Neuronal stem cell (in vitro differentiated cells): ENCODE measurements around the gene ARHGAP18.

ENCODE experiments used
- DNase-seq: peaks from one replicate; pipeline ENCODE4 v3.0.0-alpha.2; 2013; ENCODE audit warnings: low spot score
- H2AFZ ChIP-seq: one replicate; pipeline ENCODE4 v1.6.1; 2013; ENCODE audit warnings: mild to moderate bottlenecking, low read length, inconsistent platforms
- H2AK5ac ChIP-seq: 2 replicates; pipeline ENCODE4 v1.6.1; 2013; ENCODE audit warnings: low read depth, mild to moderate bottlenecking, inconsistent platforms, low read length, moderate library complexity, mixed read lengths
- H2BK120ac ChIP-seq: 2 replicates; pipeline ENCODE4 v1.6.1; 2013; ENCODE audit warnings: low read depth, mild to moderate bottlenecking, inconsistent platforms, low read length, moderate library complexity, mixed read lengths
- H2BK12ac ChIP-seq: one replicate; pipeline ENCODE4 v1.6.1; 2013; ENCODE audit warnings: low read length, inconsistent platforms
- H2BK15ac ChIP-seq: 2 replicates; pipeline ENCODE4 v1.6.1; 2013; ENCODE audit warnings: mild to moderate bottlenecking, low read length, inconsistent platforms, mixed read lengths
- H2BK5ac ChIP-seq: one replicate; pipeline ENCODE4 v1.6.1; 2013; ENCODE audit warnings: inconsistent platforms, mild to moderate bottlenecking, low read length, moderate library complexity
- H3K14ac ChIP-seq: one replicate; pipeline ENCODE4 v1.6.1; 2013; ENCODE audit warnings: low read length, inconsistent platforms
- H3K18ac ChIP-seq: 2 replicates; pipeline ENCODE4 v1.6.1; 2013; ENCODE audit warnings: low read length, inconsistent platforms
- H3K23ac ChIP-seq: 2 replicates; pipeline ENCODE4 v1.6.1; 2013; ENCODE audit warnings: low read depth, mild to moderate bottlenecking, mixed read lengths, low read length, inconsistent platforms; ENCODE audit not compliant: poor library complexity
- H3K27ac ChIP-seq: replicated peaks from 3 replicates; pipeline ENCODE4 v1.5.1; 2013; ENCODE audit warnings: low read length, inconsistent platforms
- H3K27me3 ChIP-seq, 3 experiments: 2 replicates each; pipeline ENCODE4 v1.6.1; 2013; ENCODE audit warnings: low read length in 3 of 3, mild to moderate bottlenecking in 2 of 3, inconsistent platforms in 1 of 3, low read depth in 1 of 3, mixed read lengths in 1 of 3, moderate library complexity in 1 of 3; ENCODE audit not compliant: control insufficient read depth in 3 of 3, insufficient read depth in 3 of 3
- H3K36me3 ChIP-seq, 2 donors: replicated peaks in 1 of 2; 2 replicates each; pipeline ENCODE4 v1.6.1; 2013; ENCODE audit warnings: low read length in 2 of 2; ENCODE audit not compliant: control insufficient read depth in 2 of 2, insufficient read depth in 2 of 2
- H3K4ac ChIP-seq: 2 replicates; pipeline ENCODE4 v1.6.1; 2013; ENCODE audit warnings: inconsistent platforms, mild to moderate bottlenecking, low read length, moderate library complexity
- H3K4me1 ChIP-seq, 2 donors: 1 replicate in 1 of 2; 2 replicates in 1 of 2; pipeline ENCODE4 v1.6.1; 2013; ENCODE audit warnings: low read length in 2 of 2, low read depth in 1 of 2; ENCODE audit not compliant: control insufficient read depth in 2 of 2, insufficient read depth in 1 of 2
- H3K4me2 ChIP-seq: one replicate; pipeline ENCODE4 v1.6.1; 2013; ENCODE audit warnings: mild to moderate bottlenecking, low read length, inconsistent platforms; ENCODE audit not compliant: insufficient read depth, poor library complexity, severe bottlenecking
- H3K4me3 ChIP-seq, 2 donors: 2 replicates each; pipeline ENCODE4 v1.5.1; 2013; ENCODE audit warnings: low read length in 2 of 2, mild to moderate bottlenecking in 2 of 2, inconsistent platforms in 1 of 2, moderate library complexity in 1 of 2
- H3K79me1 ChIP-seq: one replicate; pipeline ENCODE4 v1.6.1; 2013; ENCODE audit warnings: low read depth, mild to moderate bottlenecking, inconsistent platforms, low read length, moderate library complexity
- H3K9ac ChIP-seq: one replicate; pipeline ENCODE4 v1.6.1; 2013; ENCODE audit warnings: mild to moderate bottlenecking, low read depth, low read length, inconsistent platforms; ENCODE audit not compliant: poor library complexity
- H3K9me3 ChIP-seq, 2 donors: replicated peaks in 1 of 2; 2 replicates each; pipeline versions ENCODE3 to v1.6.1; 2013; ENCODE audit warnings: low read length in 2 of 2, mild to moderate bottlenecking in 2 of 2, inconsistent platforms in 1 of 2, low read depth in 1 of 2, mixed read lengths in 1 of 2, moderate library complexity in 1 of 2; ENCODE audit not compliant: control insufficient read depth in 2 of 2, insufficient read depth in 1 of 2
- H4K8ac ChIP-seq: one replicate; pipeline ENCODE4 v1.6.1; 2013; ENCODE audit warnings: low read depth, mild to moderate bottlenecking, inconsistent platforms, low read length, moderate library complexity
- H4K91ac ChIP-seq: one replicate; pipeline ENCODE4 v1.6.1; 2013; ENCODE audit warnings: low read length, low read depth, mild to moderate bottlenecking, inconsistent platforms; ENCODE audit not compliant: poor library complexity
- WGBS, 2 donors: extraction: QIAGEN DNeasy Blood & Tissue Kit; methylation state at CpG; one replicate each; pipeline ENCODE4 v1.1.7; 2013; ENCODE audit warnings: missing lambda C conversion rate in 2 of 2, mixed read lengths in 1 of 2; ENCODE audit not compliant: insufficient read length in 2 of 2, insufficient replicate concordance in 1 of 2; ENCODE audit errors: extremely low coverage in 2 of 2; 5-methylcytosine and 5-hydroxymethylcytosine counted together

ARHGAP18 gene

DNA sequence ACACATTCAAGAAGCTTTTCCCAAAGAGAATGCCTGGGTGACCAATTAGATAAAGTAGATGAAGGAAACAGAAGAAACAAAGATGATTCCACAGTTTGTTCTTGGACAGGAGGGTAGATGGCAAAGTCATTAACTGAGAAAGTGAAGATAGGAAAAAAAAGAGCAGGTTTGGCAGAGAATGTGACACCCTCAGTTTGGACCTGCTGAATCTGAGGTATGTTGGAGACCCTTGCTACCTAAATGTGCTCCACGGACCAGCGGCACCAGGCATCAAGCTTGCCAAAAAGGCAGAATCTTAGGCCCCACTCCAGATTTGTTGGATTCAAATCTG, 49.7 kb downstream of the ARHGAP18 start:
- Histone ChIP-seq H3K4me2 (no peak overlapping the region), H3K27ac (no peak overlapping the region), H3K4me1 (peaks cover 2 to 11% of the 10 kb centered on the region in 2 donors), H3K4ac (no peak overlapping the region), H3K9me3 (no peaks in the 10 kb centered on the region), H2AFZ (no peak overlapping the region), H3K4me3 (no peak overlapping the region), H2AK5ac (no peak overlapping the region), H4K8ac (no peak overlapping the region), H3K27me3 (no peaks in the 10 kb centered on the region), H3K14ac (no peak overlapping the region), H3K79me1 (no peaks in the 10 kb centered on the region), H3K23ac (no peak overlapping the region), H3K36me3 (no peaks in the 10 kb centered on the region), H3K9ac (no peak overlapping the region), H4K91ac (no peak overlapping the region), H3K18ac (no peak overlapping the region), H2BK15ac (no peak overlapping the region), H2BK120ac (no peak overlapping the region), H2BK12ac (no peak overlapping the region), H2BK5ac (no peak overlapping the region)
- no CpG with 5 or more reads among the region's 2 CpGs for WGBS, 2 donors
- no peak for DNase-seq

DNA sequence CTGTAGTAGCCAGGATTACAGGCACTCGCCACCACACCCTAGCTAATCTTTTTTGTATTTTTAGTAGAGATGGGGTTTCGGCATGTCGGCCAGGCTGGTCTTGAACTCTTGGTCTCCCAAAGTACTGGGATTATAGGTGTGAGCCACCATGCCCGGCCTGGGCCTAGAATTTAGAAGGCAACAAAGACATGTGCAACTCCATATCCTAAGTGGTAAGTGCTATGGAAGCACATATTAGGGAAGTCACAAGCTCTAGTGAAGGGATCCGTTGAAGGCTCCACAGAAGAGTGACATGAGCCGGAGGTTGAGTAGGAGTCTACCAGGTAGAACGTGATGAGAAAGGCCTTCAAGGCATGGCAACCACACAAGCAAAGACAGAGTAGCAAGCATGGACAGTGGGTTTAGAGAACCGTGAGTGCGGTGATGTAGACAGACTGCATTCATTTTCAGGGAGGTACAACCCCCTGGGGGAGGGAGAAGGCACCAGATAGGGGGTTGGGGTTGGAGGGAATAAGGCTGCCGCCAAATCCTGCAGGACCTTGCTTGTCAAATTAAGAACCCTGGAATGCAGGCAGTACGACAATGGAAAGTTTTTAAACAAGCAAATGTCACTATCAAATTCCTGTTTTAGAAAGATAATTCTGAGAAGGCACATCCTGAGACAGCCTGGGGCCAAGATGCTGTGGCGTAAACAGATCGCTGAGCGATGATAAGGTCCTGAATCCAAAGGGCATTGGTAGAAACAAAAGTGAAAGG, 50.2 kb downstream of the ARHGAP18 start:
- H3K4me3 ChIP-seq: no peak overlapping the region
- H3K27me3 ChIP-seq: no peaks in the 10 kb centered on the region
- no peak overlapping the region for H3K14ac ChIP-seq
- H3K23ac ChIP-seq: no peak overlapping the region
- H2BK120ac ChIP-seq: no peak overlapping the region
- H2AK5ac ChIP-seq: no peak overlapping the region
- H4K91ac ChIP-seq: no peak overlapping the region
- H3K4me2 ChIP-seq: no peak overlapping the region
- no peak overlapping the region for H3K4ac ChIP-seq
- H3K18ac ChIP-seq: no peak overlapping the region
- no peak overlapping the region for H3K9ac ChIP-seq
- H2AFZ ChIP-seq: no peak overlapping the region
- H2BK15ac ChIP-seq: no peak overlapping the region
- H3K4me1 ChIP-seq: peaks cover 2 to 11% of the 10 kb centered on the region in 2 donors
- no peak overlapping the region for H4K8ac ChIP-seq
- no peaks in the 10 kb centered on the region for H3K36me3 ChIP-seq
- no peak for DNase-seq
- H3K79me1 ChIP-seq: no peaks in the 10 kb centered on the region
- H3K27ac ChIP-seq: no peak overlapping the region
- no peaks in the 10 kb centered on the region for H3K9me3 ChIP-seq
- H2BK5ac ChIP-seq: no peak overlapping the region
- no CpG with 5 or more reads among the region's 14 CpGs for WGBS, 2 donors
- no peak overlapping the region for H2BK12ac ChIP-seq

DNA sequence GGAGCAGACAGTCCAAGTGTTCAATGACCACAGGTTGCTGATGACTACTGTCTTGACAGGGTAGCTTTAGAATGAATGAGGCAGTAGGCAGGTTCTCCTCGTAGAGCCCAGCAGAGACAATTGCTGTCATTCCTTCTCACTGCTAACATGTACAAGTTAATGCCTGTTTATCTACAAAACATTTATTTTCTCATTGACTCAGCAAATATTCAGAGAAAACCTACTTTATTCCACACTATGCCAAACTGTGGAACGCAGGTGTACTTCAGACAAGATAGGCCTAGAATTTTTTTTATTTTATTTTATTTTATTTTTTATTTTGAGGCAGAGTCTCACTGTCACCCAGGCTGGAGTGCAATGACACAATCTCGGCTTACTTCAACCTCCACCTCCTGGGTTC, 50.8 kb downstream of the ARHGAP18 start:
- H2BK5ac ChIP-seq: no peak overlapping the region
- H2AK5ac ChIP-seq: no peak overlapping the region
- no peak overlapping the region for H2AFZ ChIP-seq
- WGBS, 2 donors: no CpG with 5 or more reads among the region's 3 CpGs
- no peak overlapping the region for H4K91ac ChIP-seq
- no peak overlapping the region for H3K23ac ChIP-seq
- no peak overlapping the region for H3K4ac ChIP-seq
- H2BK12ac ChIP-seq: no peak overlapping the region
- H3K9ac ChIP-seq: no peak overlapping the region
- no peak overlapping the region for H3K27ac ChIP-seq
- no peak overlapping the region for H3K4me3 ChIP-seq
- H3K14ac ChIP-seq: no peak overlapping the region
- no peak for DNase-seq
- no peak overlapping the region for H4K8ac ChIP-seq
- no peak overlapping the region for H2BK120ac ChIP-seq
- no peaks in the 10 kb centered on the region for H3K36me3 ChIP-seq
- H3K27me3 ChIP-seq: no peaks in the 10 kb centered on the region
- H3K9me3 ChIP-seq: no peaks in the 10 kb centered on the region
- H3K4me2 ChIP-seq: no peak overlapping the region
- peaks cover 2 to 11% of the 10 kb centered on the region in 2 donors for H3K4me1 ChIP-seq
- H2BK15ac ChIP-seq: no peak overlapping the region
- no peaks in the 10 kb centered on the region for H3K79me1 ChIP-seq
- no peak overlapping the region for H3K18ac ChIP-seq

DNA sequence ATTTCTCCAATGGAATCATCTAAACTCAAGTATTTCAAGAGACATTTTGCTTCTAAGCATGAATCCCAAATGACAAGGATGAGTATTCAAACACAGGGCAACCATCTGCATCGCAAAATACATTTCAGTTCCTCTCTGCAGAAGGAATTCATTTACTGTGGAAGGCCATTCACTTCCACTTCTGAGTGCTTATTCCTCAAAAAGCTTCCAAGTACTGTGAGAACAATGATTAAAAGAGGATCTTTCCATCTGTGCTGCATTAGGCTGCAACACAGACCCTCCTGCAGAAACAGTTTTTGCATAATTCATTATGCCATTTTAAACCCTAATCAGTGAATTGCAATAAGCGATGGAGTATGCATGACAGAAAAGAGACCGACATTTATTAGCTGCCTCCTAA, 52.5 kb downstream of the ARHGAP18 start:
- Histone ChIP-seq H3K23ac (no peak overlapping the region), H3K27me3 (no peaks in the 10 kb centered on the region), H2BK15ac (no peak overlapping the region), H3K4me1 (peaks cover 2 to 11% of the 10 kb centered on the region in 2 donors), H3K9me3 (no peaks in the 10 kb centered on the region), H3K18ac (no peak overlapping the region), H3K4me3 (no peak overlapping the region), H3K4me2 (no peak overlapping the region), H2BK5ac (no peak overlapping the region), H4K91ac (no peak overlapping the region), H2AK5ac (no peak overlapping the region), H3K27ac (no peak overlapping the region), H4K8ac (no peak overlapping the region), H3K9ac (no peak overlapping the region), H2BK12ac (no peak overlapping the region), H3K79me1 (no peaks in the 10 kb centered on the region), H2BK120ac (no peak overlapping the region), H3K36me3 (no peaks in the 10 kb centered on the region), H3K14ac (no peak overlapping the region), H3K4ac (no peak overlapping the region), H2AFZ (no peak overlapping the region)
- WGBS, 2 donors: no CpG with 5 or more reads among the region's 3 CpGs
- DNase-seq: no peak
